SK-N-SH (cell line): Measurements from ENCODE around the gene GPR39. TPM values are rescaled to one million over a fixed set of nuclear protein-coding genes. Genes with fewer than 3 reads are reported as not detected.

Experiments used
- CTCF ChIA-PET: fragments of 300-600, 350-600 bp; formaldehyde crosslinking; extraction: SDS; loops from one replicate; lab custom pipeline; 2021; lab: Yijun Ruan, JAX
- POLR2A ChIA-PET: fragments of 350-600 bp; sonication (Branson Sonifier 250); formaldehyde crosslinking; extraction: SDS; loops from one replicate; lab custom pipeline; 2020; ENCODE audit warnings: antibody characterized with exemption, inconsistent platforms; lab: Yijun Ruan, JAX
- DNase-seq: peaks from one replicate; pipeline ENCODE4 v3.0.0; 2012
- H2AFZ ChIP-seq: fragments of 200-600 bp; sonication (generic); 2 replicates; pipeline ENCODE4 v1.8.1; 2016; ENCODE audit warnings: antibody characterized with exemption, mild to moderate bottlenecking, low read depth
- H3F3A ChIP-seq: fragments of 200-600 bp; sonication (generic); replicated peaks from 2 replicates; pipeline ENCODE3; 2016; ENCODE audit warnings: antibody characterized with exemption, mild to moderate bottlenecking; ENCODE audit not compliant: insufficient read depth
- H3K27ac ChIP-seq, 2 experiments: fragments of 200-500 bp in 1 of 2; fragments of 200-600 bp in 1 of 2; sonication (Bioruptor generic) in 1 of 2; sonication (generic), shearing (Covaris generic) in 1 of 2; 2 replicates each; pipeline versions ENCODE4 v1.5.1 to v1.6.1; 2014 to 2016; ENCODE audit warnings: low read depth in 2 of 2, inconsistent platforms in 1 of 2, low read length in 1 of 2, mild to moderate bottlenecking in 1 of 2, mixed read lengths in 1 of 2
- H3K27me3 ChIP-seq: fragments of 200-600 bp; sonication (generic), shearing (Covaris generic); 2 replicates; pipeline ENCODE4 v1.6.1; 2016; ENCODE audit warnings: mixed run types; ENCODE audit not compliant: insufficient read depth
- H3K36me3 ChIP-seq, 2 experiments: fragments of 200-500 bp in 1 of 2; fragments of 200-600 bp in 1 of 2; sonication (Bioruptor generic) in 1 of 2; sonication (generic) in 1 of 2; replicated peaks in 1 of 2; 2 replicates each; pipeline versions ENCODE3 to v1.5.1; 2014 to 2016; ENCODE audit warnings: low read length in 1 of 2, mild to moderate bottlenecking in 1 of 2; ENCODE audit not compliant: insufficient read depth in 2 of 2, control insufficient read depth in 1 of 2
- H3K4me1 ChIP-seq, 2 experiments: fragments of 200-500 bp in 1 of 2; fragments of 200-600 bp in 1 of 2; sonication (Bioruptor generic) in 1 of 2; sonication (generic), shearing (Covaris generic) in 1 of 2; 2 replicates each; pipeline versions ENCODE4 v1.5.1 to v1.6.1; 2014 to 2016; ENCODE audit warnings: low read depth in 1 of 2, low read length in 1 of 2, mixed run types in 1 of 2; ENCODE audit not compliant: insufficient read depth in 2 of 2, control insufficient read depth in 1 of 2
- H3K4me2 ChIP-seq: fragments of 200-600 bp; sonication (generic), shearing (Covaris generic); 2 replicates; pipeline ENCODE4 v1.6.1; 2017; ENCODE audit warnings: mixed run types
- H3K4me3 ChIP-seq, 2 experiments: fragments of 200-500 bp in 1 of 2; fragments of 200-600 bp in 1 of 2; sonication (Bioruptor generic) in 1 of 2; sonication (generic), shearing (Covaris generic) in 1 of 2; 2 replicates each; pipeline versions ENCODE4 v1.5.1 to v1.8.1; 2014 to 2016; ENCODE audit warnings: low read depth in 2 of 2, inconsistent platforms in 1 of 2, low read length in 1 of 2, mild to moderate bottlenecking in 1 of 2, mixed read lengths in 1 of 2, moderate library complexity in 1 of 2
- H3K79me2 ChIP-seq: fragments of 200-600 bp; sonication (generic); 2 replicates; pipeline ENCODE4 v1.8.1; 2017; ENCODE audit warnings: mild to moderate bottlenecking; ENCODE audit not compliant: insufficient read depth
- H3K9ac ChIP-seq: fragments of 200-600 bp; sonication (generic); 2 replicates; pipeline ENCODE4 v1.6.1; 2017; ENCODE audit warnings: mixed run types
- H3K9me2 ChIP-seq: fragments of 200-600 bp; sonication (generic); 2 replicates; pipeline ENCODE4 v1.6.1; 2017; ENCODE audit warnings: mixed run types
- H3K9me3 ChIP-seq: fragments of 200-600 bp; sonication (generic); 2 replicates; pipeline ENCODE4 v1.6.1; 2017; ENCODE audit warnings: mixed run types, mild to moderate bottlenecking, moderate library complexity
- H4K20me1 ChIP-seq: fragments of 200-600 bp; sonication (generic); 2 replicates; pipeline ENCODE4 v1.6.1; 2017; ENCODE audit warnings: mild to moderate bottlenecking, mixed run types; ENCODE audit not compliant: insufficient read depth
- EP300 ChIP-seq, 2 experiments: IDR thresholded peaks; 2 replicates each; pipeline versions ENCODE4 v1.4.0 to v1.6.1; 2012; ENCODE audit warnings: borderline replicate concordance in 1 of 2, low read depth in 1 of 2, low read length in 1 of 2
- FOXJ3 ChIP-seq: sonication (generic); formaldehyde crosslinking; IDR thresholded peaks from 2 replicates; pipeline ENCODE4 v1.5.1; 2020; ENCODE audit warnings: mild to moderate bottlenecking, missing genetic modification reagents
- FOXM1 ChIP-seq: IDR thresholded peaks from 2 replicates; pipeline ENCODE4 v1.4.0; 2012; ENCODE audit warnings: low read depth, mild to moderate bottlenecking
- GATA2 ChIP-seq: sonication (generic); formaldehyde crosslinking; IDR thresholded peaks from 2 replicates; pipeline ENCODE4 v1.5.0; 2020; ENCODE audit warnings: mild to moderate bottlenecking, missing genetic modification reagents
- MXI1 ChIP-seq: IDR thresholded peaks from 2 replicates; pipeline ENCODE4 v1.6.1; 2012; ENCODE audit warnings: mild to moderate bottlenecking, low read depth, low read length, improper control_type of control experiment
- NFIC ChIP-seq: IDR thresholded peaks from 2 replicates; pipeline ENCODE4 v1.4.0; 2012; ENCODE audit warnings: borderline replicate concordance
- PBX3 ChIP-seq: IDR thresholded peaks from 2 replicates; pipeline ENCODE4; 2012
- POLR2AphosphoS5 ChIP-seq: IDR thresholded peaks from 2 replicates; pipeline ENCODE4 v1.6.1; 2012; ENCODE audit warnings: low read depth, low read length
- REST ChIP-seq: IDR thresholded peaks from 2 replicates; pipeline ENCODE4 v1.6.1; 2012; ENCODE audit warnings: mild to moderate bottlenecking, low read depth, low read length, moderate library complexity
- RFX5 ChIP-seq: IDR thresholded peaks from 2 replicates; pipeline ENCODE4 v1.6.1; 2012; ENCODE audit warnings: mild to moderate bottlenecking, improper control_type of control experiment, low read length
- RXRA ChIP-seq: IDR thresholded peaks from 2 replicates; pipeline ENCODE4 v1.4.0; 2012; ENCODE audit warnings: low read depth, mild to moderate bottlenecking, borderline replicate concordance
- SMC3 ChIP-seq: IDR thresholded peaks from 2 replicates; pipeline ENCODE4 v1.6.1; 2012; ENCODE audit warnings: low read depth, low read length, improper control_type of control experiment
- USF1 ChIP-seq: IDR thresholded peaks from 2 replicates; pipeline ENCODE4 v1.4.0; 2012; ENCODE audit warnings: low read depth, borderline replicate concordance
- WGBS: methylation state at CpG from one replicate; pipeline ENCODE4 v1.1.6; 2017; ENCODE audit warnings: low lambda C conversion rate; 5-methylcytosine and 5-hydroxymethylcytosine counted together
- polyA plus RNA-seq, 3 experiments: library from polyadenylated mRNA; depleted of rRNA; stranded (reverse); fragments of >200 nt; gene quantifications; 2 replicates each; pipeline ENCODE4 v1.2.3, GENCODE V29; 2012
- TF ChIP-seq, protein P1 (sequence below): fragments of 150-350 bp; IDR thresholded peaks from 2 replicates; pipeline ENCODE4 v1.6.1; 2017; ENCODE audit warnings: antibody characterized with exemption, low read length, low read depth, borderline replicate concordance
- TF ChIP-seq, protein P2 (sequence below): fragments of 200-600 bp; sonication (generic); IDR thresholded peaks from 2 replicates; pipeline ENCODE4 v1.6.1; 2017; ENCODE audit warnings: antibody characterized with exemption, mild to moderate bottlenecking, moderate library complexity
- TF ChIP-seq, protein P3 (sequence below): fragments of 150-350 bp; IDR thresholded peaks from 2 replicates; pipeline ENCODE4 v1.6.1; 2016; ENCODE audit warnings: mild to moderate bottlenecking, low read depth, low read length

The GPR39 gene
- polyA plus RNA-seq, 1 of the 3 experiments (the other 2 are of a cell fraction) = 2.3 TPM

GRCh38 chr2:132466428-132467028 is 49.9 kb downstream of the GPR39 start:
- WGBS = 12% methylated on average over 1 of the region's 1 CpG

DNA sequence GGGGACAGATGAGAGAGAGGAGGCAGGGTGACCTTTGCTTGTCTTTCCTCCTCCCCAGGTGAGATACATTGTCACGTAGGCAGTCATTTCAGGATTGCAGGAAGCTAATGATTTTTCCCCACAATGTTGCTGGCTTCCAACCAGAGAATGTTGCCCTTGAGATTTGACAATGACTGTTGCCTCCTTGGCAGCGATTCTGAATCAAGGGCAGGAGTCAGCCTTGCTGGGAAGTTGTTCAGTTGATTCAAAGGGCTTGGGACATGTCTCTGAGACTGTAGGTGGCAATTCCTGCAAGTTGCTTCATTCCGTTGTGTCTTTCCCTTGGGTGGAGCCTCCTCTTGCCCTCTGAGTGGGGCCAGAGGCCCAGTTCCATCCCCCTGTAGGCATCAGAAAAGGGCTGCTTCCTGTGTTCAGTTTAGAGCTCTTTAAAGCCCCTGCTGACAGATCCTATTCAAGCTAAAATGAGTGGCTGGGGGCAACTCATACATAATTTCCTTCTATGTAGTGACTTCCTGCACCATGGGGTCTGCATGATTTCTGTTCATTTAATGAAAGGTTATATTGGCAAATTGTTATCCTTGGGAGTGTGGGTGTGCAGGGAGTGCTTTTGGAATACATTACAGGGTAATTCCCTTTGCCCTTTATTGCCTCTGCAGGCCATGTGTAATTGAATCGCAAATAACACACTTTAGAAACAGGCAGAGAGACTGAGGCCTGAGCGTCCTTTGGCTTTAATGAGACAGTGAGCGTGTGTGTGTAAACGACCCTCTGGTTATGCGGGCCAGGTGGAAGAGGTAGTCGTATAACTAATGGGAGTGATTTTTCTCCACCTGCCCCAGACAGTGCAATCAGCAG is 52.4 kb downstream of the GPR39 start:
- Histone ChIP-seq H4K20me1 (no peaks in the 10 kb centered on the region), H3K4me1 (peaks cover 0 to 10% of the 10 kb centered on the region in 2 experiments; a peak in 1 of 4 replicates), H3K9ac (no peak overlapping the region), H3K4me2 (no peak overlapping the region), H3K9me2 (no peaks in the 10 kb centered on the region), H3F3A (no peaks in the 10 kb centered on the region), H3K27me3 (no peaks in the 10 kb centered on the region), H3K36me3 (no peaks in the 10 kb centered on the region), H3K27ac (no peak overlapping the region), H3K79me2 (no peaks in the 10 kb centered on the region), H3K9me3 (no peaks in the 10 kb centered on the region; the same call in 1 of the 2 replicates), H3K4me3 (no peak overlapping the region), H2AFZ (no peak overlapping the region)
- no peak for DNase-seq
- CTCF ChIA-PET = no interaction called here
- POLR2A ChIA-PET = no interaction called here
- 70% methylated on average over 8 of the region's 9 CpGs for WGBS
- no peak for TF ChIP-seq EP300 (IDR thresholded peaks at IDR 0.05; ENCODE audit: borderline replicate concordance in 1 of 2, low read depth in 1 of 2, low read length in 1 of 2)
- TF ChIP-seq NFIC = no peak
- TF ChIP-seq PBX3 = no peak
- no peak for TF ChIP-seq POLR2AphosphoS5
- TF ChIP-seq RXRA = no peak
- no peak for TF ChIP-seq USF1
- TF ChIP-seq, protein P1, sequence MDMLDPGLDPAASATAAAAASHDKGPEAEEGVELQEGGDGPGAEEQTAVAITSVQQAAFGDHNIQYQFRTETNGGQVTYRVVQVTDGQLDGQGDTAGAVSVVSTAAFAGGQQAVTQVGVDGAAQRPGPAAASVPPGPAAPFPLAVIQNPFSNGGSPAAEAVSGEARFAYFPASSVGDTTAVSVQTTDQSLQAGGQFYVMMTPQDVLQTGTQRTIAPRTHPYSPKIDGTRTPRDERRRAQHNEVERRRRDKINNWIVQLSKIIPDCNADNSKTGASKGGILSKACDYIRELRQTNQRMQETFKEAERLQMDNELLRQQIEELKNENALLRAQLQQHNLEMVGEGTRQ = no peak
- TF ChIP-seq REST = no peak

More at GRCh38 chr2:132466428-132467028, 49.9 kb downstream of the GPR39 start:
- no peaks in the 10 kb centered on the region for H3K9me2 ChIP-seq
- H3K27ac ChIP-seq = no peak overlapping the region
- CTCF ChIA-PET = interaction anchor here (0.7 kb wide), 1 partner anchor 9 kb away, joined by 3 read pairs; no protein-coding TSS in a partner anchor
- no peaks in the 10 kb centered on the region for H3K27me3 ChIP-seq
- no peak for DNase-seq
- H3K4me1 ChIP-seq = no peaks in the 10 kb centered on the region
- TF ChIP-seq FOXM1 = no peak
- TF ChIP-seq SMC3 = no peak
- no peak for TF ChIP-seq MXI1
- no peak for TF ChIP-seq GATA2
- TF ChIP-seq, protein P2, sequence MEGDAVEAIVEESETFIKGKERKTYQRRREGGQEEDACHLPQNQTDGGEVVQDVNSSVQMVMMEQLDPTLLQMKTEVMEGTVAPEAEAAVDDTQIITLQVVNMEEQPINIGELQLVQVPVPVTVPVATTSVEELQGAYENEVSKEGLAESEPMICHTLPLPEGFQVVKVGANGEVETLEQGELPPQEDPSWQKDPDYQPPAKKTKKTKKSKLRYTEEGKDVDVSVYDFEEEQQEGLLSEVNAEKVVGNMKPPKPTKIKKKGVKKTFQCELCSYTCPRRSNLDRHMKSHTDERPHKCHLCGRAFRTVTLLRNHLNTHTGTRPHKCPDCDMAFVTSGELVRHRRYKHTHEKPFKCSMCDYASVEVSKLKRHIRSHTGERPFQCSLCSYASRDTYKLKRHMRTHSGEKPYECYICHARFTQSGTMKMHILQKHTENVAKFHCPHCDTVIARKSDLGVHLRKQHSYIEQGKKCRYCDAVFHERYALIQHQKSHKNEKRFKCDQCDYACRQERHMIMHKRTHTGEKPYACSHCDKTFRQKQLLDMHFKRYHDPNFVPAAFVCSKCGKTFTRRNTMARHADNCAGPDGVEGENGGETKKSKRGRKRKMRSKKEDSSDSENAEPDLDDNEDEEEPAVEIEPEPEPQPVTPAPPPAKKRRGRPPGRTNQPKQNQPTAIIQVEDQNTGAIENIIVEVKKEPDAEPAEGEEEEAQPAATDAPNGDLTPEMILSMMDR = no peak
- TF ChIP-seq, protein P3, sequence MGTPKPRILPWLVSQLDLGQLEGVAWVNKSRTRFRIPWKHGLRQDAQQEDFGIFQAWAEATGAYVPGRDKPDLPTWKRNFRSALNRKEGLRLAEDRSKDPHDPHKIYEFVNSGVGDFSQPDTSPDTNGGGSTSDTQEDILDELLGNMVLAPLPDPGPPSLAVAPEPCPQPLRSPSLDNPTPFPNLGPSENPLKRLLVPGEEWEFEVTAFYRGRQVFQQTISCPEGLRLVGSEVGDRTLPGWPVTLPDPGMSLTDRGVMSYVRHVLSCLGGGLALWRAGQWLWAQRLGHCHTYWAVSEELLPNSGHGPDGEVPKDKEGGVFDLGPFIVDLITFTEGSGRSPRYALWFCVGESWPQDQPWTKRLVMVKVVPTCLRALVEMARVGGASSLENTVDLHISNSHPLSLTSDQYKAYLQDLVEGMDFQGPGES = no peak
- no peak for TF ChIP-seq FOXJ3 (CRISPR knock-in tag)
- no peak for TF ChIP-seq RFX5
- TF ChIP-seq, all 33 proteins: peak for 0
- Histone ChIP-seq H3K9ac (no peak overlapping the region), H3K79me2 (no peaks in the 10 kb centered on the region), H4K20me1 (no peaks in the 10 kb centered on the region), H3K4me2 (no peak overlapping the region), H3K4me3 (no peak overlapping the region), H3K36me3 (no peaks in the 10 kb centered on the region), H2AFZ (no peak overlapping the region), H3F3A (no peaks in the 10 kb centered on the region), H3K9me3 (no peaks in the 10 kb centered on the region; the same call in 1 of the 2 replicates)
- POLR2A ChIA-PET = no interaction called here
